HPDE6-E6E7 (cell line): ENCODE measurements around the gene TRIM14.
A peak's percentile ranks its signal among the peaks of the same experiment; 100 is the strongest.

Experiments
- DNase-seq: peaks from one replicate; pipeline ENCODE4 v3.0.0; 2011; ENCODE audit warnings: missing footprints; ENCODE audit errors: extremely low spot score

The TRIM14 gene, protein sequence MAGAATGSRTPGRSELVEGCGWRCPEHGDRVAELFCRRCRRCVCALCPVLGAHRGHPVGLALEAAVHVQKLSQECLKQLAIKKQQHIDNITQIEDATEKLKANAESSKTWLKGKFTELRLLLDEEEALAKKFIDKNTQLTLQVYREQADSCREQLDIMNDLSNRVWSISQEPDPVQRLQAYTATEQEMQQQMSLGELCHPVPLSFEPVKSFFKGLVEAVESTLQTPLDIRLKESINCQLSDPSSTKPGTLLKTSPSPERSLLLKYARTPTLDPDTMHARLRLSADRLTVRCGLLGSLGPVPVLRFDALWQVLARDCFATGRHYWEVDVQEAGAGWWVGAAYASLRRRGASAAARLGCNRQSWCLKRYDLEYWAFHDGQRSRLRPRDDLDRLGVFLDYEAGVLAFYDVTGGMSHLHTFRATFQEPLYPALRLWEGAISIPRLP

DNA sequence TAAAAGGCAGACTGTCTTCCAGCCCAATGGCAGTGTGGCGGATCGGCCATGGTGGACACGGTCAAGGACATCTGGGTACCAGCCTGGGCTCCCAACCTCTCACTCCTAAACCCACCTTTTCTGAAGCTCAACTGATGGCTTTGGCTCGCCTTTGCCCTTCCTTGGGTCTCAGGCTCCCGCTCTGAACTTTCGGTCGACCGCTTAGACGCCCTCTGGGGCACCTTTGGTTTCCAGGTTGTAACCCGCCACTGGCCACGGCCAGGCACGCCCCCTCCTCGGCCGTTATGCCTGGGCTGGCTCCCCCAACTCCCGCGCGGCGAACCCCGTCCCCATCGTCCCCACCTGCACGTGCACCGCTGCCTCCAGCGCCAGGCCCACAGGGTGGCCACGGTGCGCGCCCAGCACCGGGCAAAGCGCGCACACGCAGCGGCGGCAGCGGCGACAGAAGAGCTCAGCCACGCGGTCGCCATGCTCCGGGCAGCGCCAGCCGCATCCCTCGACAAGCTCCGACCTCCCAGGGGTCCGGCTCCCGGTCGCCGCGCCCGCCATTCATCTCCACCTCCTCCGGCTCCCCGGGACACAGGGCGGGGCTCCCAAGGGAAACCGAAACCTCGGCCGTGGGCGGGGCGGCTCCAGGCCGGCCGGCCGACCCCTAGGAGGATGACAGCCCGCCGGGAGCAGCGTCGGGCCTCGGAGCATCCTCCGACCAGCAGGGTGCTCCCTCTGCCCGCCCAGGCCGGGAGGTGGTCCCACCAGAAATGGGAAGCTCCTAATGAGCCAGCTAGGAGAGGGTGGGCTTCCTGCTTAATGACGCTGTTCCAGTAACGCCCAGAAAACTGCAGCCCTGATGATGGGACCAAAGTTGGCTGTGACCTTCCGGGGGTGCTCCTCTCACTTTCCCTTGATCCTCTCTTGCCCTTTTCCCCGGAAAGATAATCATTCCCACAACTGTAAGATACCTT is at the start of gene TRIM14:
TSS of gene TRIM14 (minus strand) at position 583 of the 962 bp plus-strand sequence. CDS start at position 549, 34 bp downstream.
- DNase-seq = peak; percentile 88

DNA sequence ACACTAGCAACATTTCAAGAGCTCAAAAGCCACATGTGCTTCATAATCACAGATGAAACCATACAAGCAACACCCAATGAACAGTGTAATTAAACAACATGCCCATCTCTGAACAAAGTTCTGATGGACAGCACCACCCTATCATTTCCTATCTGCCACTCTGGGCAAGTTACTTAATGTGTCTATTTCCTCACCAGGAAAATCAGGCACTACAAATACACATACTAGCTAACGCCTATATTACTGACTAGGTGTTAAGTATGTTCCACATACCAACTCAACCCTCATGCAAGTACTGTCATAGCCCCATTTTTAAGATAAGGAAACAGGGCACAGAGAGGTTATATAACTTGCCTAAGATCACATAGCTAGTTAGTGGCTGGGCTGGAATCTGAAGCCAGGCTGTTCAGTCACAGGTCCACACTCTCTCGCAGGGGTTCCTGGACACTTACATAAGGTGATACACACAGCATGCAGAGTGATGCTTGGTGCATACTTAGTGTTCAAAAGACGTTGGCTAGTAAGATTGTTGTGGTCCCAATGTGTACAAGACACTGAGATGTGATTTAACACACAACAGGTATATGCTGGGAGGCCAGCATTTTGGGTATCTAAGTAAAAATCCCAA is 49.2 kb upstream of the TRIM14 start:
- no peak for DNase-seq

DNA sequence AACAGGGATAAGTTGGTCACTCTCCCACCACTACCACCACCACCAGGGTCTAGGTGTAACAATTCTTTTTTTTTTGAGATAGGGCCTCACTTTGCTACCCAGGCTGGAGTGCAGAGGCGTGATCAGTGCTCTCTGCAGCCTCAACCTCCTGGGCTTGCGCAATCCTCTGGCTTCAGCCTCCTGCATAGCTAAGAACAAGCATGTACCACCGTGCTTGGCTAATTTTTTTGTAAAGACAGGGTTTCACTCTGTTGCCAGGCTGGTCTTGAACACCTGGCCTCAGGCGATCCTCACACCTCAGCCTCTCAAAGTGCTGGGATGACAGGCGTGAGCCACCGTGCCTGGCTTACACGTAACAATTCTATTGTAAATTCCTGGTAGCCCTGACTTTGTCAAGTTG is 45.9 kb upstream of the TRIM14 start:
- DNase-seq = no peak

DNA sequence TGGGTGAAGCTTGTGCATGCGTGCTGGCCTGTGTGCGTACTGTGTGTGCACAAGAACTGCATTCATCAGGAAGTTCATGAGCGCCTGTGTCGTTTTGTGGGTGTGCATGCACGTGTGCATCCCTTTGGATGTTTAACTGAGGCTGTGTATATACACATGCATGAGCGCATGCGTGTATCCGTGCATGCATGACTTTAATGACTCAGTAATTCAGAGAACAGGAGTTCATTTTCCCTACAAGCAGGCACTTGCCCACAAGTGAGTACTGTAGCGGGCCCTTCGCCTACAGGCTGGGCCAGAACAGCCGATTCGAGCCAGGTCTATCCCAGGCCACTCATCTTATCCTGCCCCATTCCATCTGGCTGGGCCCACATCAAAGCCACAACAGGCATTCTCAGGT is 43.6 kb upstream of the TRIM14 start:
- DNase-seq = peak; percentile 56

DNA sequence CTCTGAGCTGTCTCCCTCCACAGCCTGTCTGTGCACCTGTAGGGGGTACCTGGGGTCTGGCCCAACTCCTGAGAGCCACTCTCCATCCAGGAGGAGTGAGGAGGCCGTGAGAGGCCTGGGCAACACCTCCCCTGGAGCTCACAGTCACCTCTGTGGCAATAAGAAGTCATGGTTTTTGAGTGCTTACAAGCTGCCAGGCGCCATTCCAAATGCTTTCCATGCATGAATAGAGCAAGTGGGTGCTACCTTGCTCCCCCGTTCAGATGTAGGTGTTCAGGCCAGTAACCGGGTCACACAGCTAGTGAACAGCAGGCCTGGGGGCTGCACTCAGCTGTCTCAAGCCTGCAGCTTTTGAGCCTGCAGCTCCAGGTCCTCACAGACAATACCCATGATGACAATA is 42.8 kb upstream of the TRIM14 start:
- DNase-seq = no peak

DNA sequence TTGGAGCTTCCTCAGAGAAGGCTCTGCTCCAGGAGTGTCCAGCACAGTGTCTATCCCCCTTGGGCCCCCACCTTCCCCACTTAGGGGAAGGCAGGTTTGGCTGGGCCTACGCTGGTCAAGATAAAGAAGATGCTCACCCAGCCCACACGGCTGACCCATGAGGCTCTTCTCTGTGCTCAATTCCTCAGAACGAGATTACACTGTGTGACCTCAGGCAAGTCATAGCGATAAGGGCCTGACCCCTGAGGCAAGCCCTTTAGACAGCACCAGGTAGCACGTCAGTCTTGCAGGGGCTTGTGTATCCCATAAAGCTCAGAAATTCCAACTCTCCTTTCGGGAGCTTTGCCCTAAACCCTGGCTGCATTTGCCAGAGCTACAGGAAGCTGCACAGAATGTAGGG is 40.8 kb upstream of the TRIM14 start:
- DNase-seq = no peak

DNA sequence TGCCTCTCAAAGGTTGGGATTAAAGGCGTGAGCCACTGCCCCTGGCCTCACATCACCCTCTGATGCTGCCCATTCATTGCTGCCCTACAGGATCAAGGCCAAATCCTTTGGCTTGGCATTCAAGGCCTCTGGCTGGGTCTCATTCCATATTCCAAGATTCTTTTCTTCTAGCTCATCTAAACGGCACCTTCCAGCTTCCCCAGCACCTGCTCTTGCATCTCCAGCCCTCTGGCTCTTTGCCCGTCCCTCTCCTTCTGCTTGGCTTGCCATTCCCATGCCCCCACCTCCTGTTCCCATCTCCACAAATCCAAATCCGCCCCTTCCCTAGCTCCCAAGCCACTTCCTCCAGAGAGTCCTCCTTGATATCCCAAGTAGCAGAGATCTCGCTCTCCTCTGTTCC is 40.3 kb upstream of the TRIM14 start:
- DNase-seq = no peak

DNA sequence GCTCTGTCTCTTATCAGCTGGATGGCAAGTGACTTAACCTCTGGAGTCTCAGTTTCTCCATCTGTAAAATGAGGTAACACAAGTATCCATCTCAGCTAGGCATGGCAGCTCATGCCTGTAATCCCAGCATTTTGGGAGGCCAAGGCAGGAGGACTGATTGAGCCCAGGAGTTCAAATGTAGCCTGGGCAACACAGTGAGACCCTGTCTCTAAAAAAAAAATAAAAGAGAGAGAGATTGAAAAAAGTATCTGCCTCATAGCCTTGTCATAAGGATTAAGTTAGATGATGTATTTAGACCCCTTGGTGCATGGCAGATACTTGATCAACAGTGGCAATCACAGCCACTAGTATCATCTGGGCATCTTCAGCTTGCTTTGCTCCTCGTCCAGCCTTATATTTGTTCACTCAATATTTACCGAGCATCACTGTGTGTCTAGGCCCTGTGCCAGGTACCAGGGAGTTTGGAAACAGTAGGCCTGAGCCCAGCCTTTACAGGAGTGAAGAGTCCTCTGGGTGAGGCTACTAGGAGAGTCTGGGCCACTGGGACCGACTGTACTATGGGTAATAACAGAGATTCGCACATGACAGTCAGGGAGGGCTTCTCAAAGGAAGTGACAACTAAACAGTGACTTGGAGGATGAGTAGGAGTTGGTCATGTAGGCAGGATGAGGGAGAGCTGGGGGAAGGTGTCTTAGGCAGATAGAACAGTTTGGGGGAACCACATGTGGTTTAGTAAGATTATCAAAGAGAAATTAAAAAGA is 39.2 kb upstream of the TRIM14 start:
- no peak for DNase-seq

DNA sequence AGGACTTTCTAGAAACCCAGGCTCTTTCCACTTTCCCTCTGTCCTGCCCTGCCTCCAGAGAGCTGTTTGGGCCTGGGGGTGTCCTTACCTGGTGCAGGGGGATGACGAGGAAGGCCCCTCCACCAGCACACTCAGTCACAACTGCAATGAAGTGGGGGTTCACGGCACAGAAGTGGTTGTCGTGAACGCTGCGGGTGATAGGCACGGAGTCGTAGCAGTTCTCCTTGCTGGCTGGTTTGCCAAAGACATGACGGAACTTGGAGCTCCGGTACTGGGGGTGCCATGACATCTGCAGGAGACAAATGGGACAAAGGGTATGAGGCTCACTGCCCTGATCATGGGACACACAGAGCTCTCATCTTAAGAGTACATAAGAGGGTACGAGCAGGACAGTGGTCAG is 38.4 kb upstream of the TRIM14 start:
- no peak for DNase-seq

DNA sequence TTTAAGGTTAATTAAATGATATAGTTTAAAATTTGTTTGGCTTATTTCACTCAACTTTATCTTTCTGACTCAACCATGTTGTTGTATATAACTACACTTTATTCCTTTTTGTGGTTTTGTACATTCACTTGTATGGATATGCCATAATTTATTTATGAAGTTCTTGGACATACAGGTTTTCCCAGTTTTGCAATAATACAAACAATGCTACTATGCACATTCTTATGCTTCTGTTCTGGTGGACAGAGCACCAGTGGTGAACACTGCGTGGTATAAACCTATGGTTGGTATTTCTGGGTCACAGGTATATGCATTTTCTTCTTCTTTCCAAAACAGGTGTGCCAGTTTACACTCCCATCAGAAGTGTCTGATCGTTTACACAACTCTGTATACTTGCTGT is 35.7 kb upstream of the TRIM14 start:
- DNase-seq = no peak

DNA sequence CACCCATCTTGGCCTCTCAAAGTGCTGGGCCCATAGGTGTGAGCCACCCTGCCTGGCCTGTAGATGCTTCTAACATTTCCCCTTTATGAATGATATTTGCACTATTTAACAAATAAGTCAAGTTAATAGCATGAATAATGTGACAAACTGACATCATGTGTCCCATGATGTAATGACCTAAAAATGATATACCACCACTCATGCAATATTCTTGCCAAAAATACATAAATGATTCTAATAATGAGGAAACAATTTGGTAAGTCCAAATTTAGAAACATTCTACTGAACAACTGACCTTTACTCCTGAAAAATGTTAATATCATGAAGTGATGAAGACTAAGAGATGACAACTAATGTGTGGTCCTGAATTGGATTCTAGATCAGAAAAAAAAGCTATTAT is 33.5 kb upstream of the TRIM14 start:
- no peak for DNase-seq

DNA sequence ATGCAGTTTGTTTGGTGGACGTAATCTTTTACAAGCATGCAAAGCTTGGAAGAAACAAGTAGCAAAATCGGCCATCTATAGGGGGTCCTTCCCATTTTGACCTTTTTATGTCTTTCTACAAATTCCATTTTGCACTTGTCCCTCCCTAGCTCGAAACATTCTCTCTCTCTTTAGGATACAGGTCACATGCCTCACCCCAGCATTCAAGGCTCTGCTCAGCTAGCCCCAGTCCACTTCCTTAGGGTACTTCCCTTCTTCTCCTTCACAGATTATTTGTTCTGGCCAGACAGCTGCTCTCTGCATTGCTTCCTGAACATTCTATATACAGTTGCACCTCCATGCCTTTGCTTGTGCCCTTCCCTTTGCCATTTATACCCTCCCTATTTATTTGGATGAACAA is 31.7 kb upstream of the TRIM14 start:
- DNase-seq = no peak

DNA sequence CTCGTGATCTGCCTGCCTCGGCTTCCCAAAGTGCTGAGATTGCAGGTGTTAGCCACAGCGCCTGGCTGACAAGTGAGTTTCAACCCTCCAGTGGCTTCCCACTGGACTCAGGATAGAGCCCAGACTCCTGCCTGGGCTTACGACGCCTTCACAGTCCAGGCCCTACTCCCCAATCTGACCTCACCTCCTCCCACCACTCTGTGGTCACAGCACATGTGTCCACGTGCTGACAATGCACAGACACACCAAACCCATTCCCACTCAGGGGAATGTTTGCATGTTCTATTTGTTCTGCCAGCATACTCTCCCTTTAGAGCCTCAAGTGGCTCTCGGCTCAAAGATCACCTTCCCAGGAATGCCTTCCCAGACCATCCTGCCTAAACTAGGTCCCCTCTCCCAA is 31.1 kb upstream of the TRIM14 start:
- DNase-seq = no peak

DNA sequence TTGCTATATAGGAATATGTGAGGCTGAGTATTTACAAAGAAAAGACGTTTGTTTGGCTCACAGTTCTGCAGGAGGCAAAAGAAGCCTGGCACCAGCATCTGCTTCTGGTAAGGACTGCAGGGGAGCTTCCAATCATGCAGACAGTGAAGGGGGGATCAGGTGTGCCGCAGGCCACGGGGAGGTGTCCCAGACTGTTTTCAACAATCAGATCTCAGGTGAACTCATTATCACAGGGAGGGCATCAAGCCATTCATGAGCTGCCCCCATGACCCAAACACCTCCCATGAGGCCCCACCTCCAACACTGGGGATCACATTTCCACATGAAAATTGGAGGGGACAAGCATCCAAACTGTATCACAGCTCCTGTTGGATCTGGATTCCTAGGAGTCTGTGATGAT is 30.4 kb upstream of the TRIM14 start:
- DNase-seq = no peak

DNA sequence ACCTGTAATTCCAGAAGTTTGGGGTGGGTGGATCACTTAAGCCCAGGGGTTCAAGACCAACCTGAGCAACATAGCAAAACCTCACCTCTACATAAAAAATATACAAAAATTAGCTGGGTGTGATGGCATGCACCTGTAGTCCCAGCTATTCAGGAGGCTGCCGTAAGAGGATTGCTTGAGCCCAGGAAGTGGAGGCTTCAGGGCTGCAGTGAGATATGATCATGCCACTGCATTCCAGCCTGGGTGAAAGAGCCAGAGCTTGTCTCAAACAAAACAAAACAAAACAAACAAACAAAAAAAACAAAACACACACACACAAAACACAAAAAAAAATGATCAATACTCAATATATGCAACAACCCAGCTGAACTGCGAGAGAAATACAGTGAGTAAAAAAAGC is 29.5 kb upstream of the TRIM14 start:
- no peak for DNase-seq

DNA sequence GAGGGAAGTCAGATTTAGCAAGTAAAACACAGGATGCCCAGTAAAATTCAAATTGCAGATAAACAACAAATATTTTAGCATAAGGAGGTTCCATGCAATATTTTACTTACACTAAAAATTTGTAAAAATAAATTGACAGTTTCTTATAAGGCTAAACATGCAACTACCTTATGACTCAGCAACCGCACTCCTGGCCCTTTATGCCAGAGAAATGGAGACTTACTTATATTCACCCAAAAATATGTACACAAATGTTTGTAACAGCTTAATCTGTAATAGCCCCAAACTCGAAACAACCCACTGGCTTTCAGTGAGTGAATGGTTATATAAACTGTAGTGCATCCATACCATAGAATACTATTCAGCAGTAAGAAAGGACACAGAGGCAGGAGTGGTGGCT is 28.6 kb upstream of the TRIM14 start:
- no peak for DNase-seq

DNA sequence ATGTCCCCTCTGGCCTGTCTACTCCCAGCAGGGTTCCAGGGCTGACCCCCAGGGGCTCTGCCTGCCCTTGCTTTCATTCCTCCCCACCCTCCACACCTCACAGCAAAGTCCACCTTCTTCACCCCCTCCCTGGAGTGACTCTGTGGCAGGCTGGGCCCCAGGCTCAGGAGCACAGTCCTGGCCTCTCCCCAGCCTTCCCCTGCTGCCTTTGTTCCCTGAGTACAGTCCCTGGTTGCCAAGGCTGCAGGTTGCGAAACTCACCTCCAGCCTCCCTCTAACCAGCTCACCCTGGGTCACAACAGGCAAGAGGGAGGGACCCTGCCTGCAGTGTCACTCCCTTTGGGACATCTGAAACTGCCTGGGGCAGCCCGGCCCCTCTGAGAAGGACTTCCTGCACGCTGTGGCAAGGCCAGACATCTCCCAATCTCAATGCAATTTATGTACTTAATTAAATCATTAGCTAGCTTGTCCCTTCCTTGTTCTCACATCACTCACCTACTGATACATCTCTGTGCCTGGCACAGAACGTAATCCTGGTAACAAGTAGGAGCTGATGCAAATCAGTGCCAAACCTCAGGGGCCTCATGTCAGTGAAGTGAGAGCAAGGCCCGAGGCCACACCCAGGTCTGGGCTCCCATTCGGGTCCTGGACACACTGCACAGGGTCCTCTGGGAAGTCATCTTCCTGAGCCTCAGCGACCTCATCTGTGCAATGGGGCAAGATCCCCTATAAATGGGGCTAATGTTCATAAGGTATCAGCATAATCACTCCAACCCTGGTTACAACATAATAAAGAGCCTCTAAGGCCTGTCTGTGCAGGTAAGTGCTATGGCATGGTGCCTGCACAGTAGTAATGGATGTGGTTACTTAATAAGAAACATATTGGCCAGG is 27.3 kb upstream of the TRIM14 start:
- peak; percentile 92 for DNase-seq

DNA sequence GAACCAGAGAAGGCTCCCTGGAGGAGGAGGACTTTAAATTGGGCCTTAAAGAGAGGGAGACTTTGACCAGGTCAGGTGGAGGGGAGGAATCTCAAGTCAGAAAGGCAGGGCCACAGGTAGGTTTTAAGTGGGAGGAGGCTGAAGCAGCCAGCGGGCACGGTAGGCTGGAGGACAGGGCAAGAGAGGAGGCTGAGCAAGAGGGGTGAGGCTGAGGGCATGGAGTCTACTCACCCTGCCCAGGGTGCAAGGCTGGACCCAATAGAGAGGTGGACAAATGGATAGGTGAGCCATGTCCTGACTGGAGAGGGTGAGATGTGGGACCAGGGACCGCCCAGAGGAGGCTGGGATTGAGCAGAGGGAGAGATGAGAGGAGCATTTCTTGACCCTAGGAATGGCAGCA is 25.6 kb upstream of the TRIM14 start:
- no peak for DNase-seq

DNA sequence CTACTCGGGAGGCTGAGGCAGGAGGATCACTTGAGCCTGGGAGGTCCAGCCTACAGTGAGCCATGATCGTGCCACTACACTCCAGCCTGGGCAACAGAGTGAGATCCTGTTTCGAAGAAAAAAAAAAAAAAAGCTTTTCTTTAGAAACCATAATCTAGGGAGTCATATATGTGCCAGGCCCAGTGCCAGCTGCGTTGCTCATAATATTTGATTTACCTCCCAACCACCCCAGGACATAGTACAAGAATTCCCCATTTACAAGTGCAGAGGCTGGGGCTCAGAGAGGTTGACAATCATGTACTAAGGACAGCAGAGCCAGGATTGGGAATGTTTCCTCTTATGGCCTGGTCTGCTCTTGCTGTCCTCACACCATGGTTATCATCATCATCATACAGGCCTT is 25.1 kb upstream of the TRIM14 start:
- no peak for DNase-seq

DNA sequence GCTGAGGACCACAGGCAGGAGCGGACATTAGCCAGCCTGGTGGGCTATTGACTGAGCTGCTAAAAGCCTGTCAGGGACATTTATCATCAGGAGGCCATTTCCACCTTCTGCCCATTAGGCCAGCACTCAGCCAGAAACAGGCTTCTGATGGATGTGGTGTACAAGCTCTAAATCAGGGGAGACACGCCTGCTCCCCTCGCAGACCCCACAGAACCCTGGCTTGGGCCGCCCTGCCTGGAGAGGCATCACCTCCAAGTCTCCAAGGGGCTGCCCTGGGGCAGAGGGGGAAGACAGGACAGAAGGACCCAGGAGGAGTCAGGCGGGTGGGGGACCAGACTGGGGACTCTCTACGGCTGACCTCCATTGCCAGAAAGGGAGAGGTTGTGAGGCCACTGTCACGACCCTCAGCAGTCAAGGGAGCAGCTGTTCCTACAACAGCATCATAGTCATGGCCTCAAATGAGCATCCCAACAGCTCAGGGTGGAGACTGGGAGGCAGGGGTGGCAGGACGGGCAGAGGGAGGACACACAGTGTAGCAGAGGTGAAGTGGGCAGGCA is 24.0 kb upstream of the TRIM14 start:
- no peak for DNase-seq
